Smooth muscle cell (in vitro differentiated cells): ENCODE measurements around the gene PPP2R5C. TPM values are rescaled to one million over a fixed set of nuclear protein-coding genes. Genes with fewer than 3 reads are reported as not detected.

Experiments used
- DNase-seq: peaks from one replicate; lab custom pipeline; 2025; ENCODE audit not compliant: unreplicated experiment; lab: John Stamatoyannopoulos, UW
- H2AFZ ChIP-seq: fragments of 200-600 bp; sonication (generic); 2 replicates; pipeline ENCODE4 v1.6.0; 2016; ENCODE audit warnings: antibody characterized with exemption, low read depth, mild to moderate bottlenecking
- H3F3A ChIP-seq: fragments of 200-600 bp; sonication (generic); 2 replicates; pipeline ENCODE4 v1.6.0; 2017; ENCODE audit warnings: antibody characterized with exemption, low read depth
- H3K27ac ChIP-seq: fragments of 200-600 bp; sonication (generic); 2 replicates; pipeline ENCODE4 v1.5.1; 2016; ENCODE audit warnings: low read depth, mild to moderate bottlenecking
- H3K27me3 ChIP-seq: fragments of 200-600 bp; sonication (generic); 2 replicates; pipeline ENCODE4 v1.6.1; 2016; ENCODE audit warnings: low read depth, mild to moderate bottlenecking
- H3K36me3 ChIP-seq: fragments of 200-600 bp; sonication (generic); 2 replicates; pipeline ENCODE4 v1.5.1; 2016; ENCODE audit warnings: low read depth
- H3K4me1 ChIP-seq: fragments of 200-600 bp; sonication (generic); 2 replicates; pipeline ENCODE4 v1.5.1; 2016; ENCODE audit warnings: low read depth
- H3K4me2 ChIP-seq: fragments of 200-600 bp; sonication (generic); 2 replicates; pipeline ENCODE4 v1.6.0; 2016; ENCODE audit warnings: mild to moderate bottlenecking
- H3K4me3 ChIP-seq: fragments of 200-600 bp; sonication (generic); 2 replicates; pipeline ENCODE4 v1.5.1; 2016; ENCODE audit warnings: mild to moderate bottlenecking
- H3K79me2 ChIP-seq: fragments of 200-600 bp; sonication (generic); 2 replicates; pipeline ENCODE4 v1.6.0; 2016; ENCODE audit warnings: low read depth, mild to moderate bottlenecking
- H3K9ac ChIP-seq: fragments of 200-600 bp; sonication (generic); 2 replicates; pipeline ENCODE4 v1.6.0; 2016; ENCODE audit warnings: low read depth
- H3K9me3 ChIP-seq: fragments of 200-600 bp; sonication (generic); replicated peaks from 2 replicates; pipeline ENCODE4 v1.5.1; 2016; ENCODE audit warnings: low read depth
- H4K20me1 ChIP-seq: fragments of 200-600 bp; sonication (generic); 2 replicates; pipeline ENCODE4 v1.6.0; 2016; ENCODE audit warnings: low read depth
- CTCF ChIP-seq: fragments of 200-600 bp; sonication (generic); IDR thresholded peaks from 2 replicates; pipeline ENCODE4 v1.5.1; 2017; ENCODE audit warnings: borderline replicate concordance, mild to moderate bottlenecking, antibody characterized with exemption; ENCODE audit not compliant: insufficient read depth, poor library complexity, severe bottlenecking
- WGBS: methylation state at CpG from one replicate; pipeline ENCODE4 v1.1.7; 2016; ENCODE audit warnings: low lambda C conversion rate; 5-methylcytosine and 5-hydroxymethylcytosine counted together
- polyA plus RNA-seq: library from polyadenylated mRNA; unstranded; fragments of >200 nt; fragmentation: Nextera tagmentation; extraction: Ambion mirVana; gene quantifications from 2 replicates; pipeline ENCODE4 v1.2.1, GENCODE V29; 2016
- total RNA-seq: library from RNA; depleted of rRNA; stranded (reverse); fragments of >200 nt; gene quantifications from 2 replicates; pipeline ENCODE4 v1.2.3, GENCODE V29; 2014

The PPP2R5C gene
- total and polyA plus RNA-seq, 2 experiments from 2014 or later, result 63.6 to 92.7 TPM

GRCh38 chr14:101840649-101841369 lies 79.3 kb downstream of the PPP2R5C start:
- Histone ChIP-seq H3K27ac (no peak overlapping the region), H3F3A (no peaks in the 10 kb centered on the region), H3K36me3 (no peaks in the 10 kb centered on the region), H3K79me2 (peaks cover 65% of the 10 kb centered on the region), H3K4me2 (no peak overlapping the region), H3K9me3 (no peaks in the 10 kb centered on the region), H3K4me1 (no peaks in the 10 kb centered on the region), H2AFZ (no peak overlapping the region), H3K9ac (no peak overlapping the region), H3K4me3 (no peak overlapping the region), H4K20me1 (peaks cover 99% of the 10 kb centered on the region), H3K27me3 (no peaks in the 10 kb centered on the region)
- TF ChIP-seq CTCF, result no peak
- DNase-seq, result no peak
- WGBS, result 88% methylated on average over 5 of the region's 5 CpGs

GRCh38 chr14:101843038-101843437 lies 81.5 kb downstream of the PPP2R5C start:
- H4K20me1 ChIP-seq, result peaks cover 98% of the 10 kb centered on the region
- WGBS, result 71% methylated on average over 3 of the region's 3 CpGs
- H3K4me3 ChIP-seq, result no peak overlapping the region
- H3K36me3 ChIP-seq, result no peaks in the 10 kb centered on the region
- peaks cover 66% of the 10 kb centered on the region for H3K79me2 ChIP-seq
- H3K4me2 ChIP-seq, result no peak overlapping the region
- H3K27ac ChIP-seq, result no peak overlapping the region
- no peak overlapping the region for H3K9ac ChIP-seq
- H3K4me1 ChIP-seq, result no peaks in the 10 kb centered on the region
- H2AFZ ChIP-seq, result no peak overlapping the region
- no peaks in the 10 kb centered on the region for H3F3A ChIP-seq
- no peak for DNase-seq
- H3K9me3 ChIP-seq, result no peaks in the 10 kb centered on the region
- no peaks in the 10 kb centered on the region for H3K27me3 ChIP-seq
- no peak for TF ChIP-seq CTCF

- H3K36me3 ChIP-seq, result no peaks in the 10 kb centered on the region
- WGBS, result 89% methylated on average over 7 of the region's 7 CpGs
- H3K4me2 ChIP-seq, result no peak overlapping the region
- no peak for DNase-seq
- peaks cover 98% of the 10 kb centered on the region for H4K20me1 ChIP-seq
- no peak overlapping the region for H2AFZ ChIP-seq
- H3K27ac ChIP-seq, result no peak overlapping the region
- peaks cover 67% of the 10 kb centered on the region for H3K79me2 ChIP-seq
- H3K9ac ChIP-seq, result no peak overlapping the region
- no peak for TF ChIP-seq CTCF
- no peaks in the 10 kb centered on the region for H3F3A ChIP-seq
- no peaks in the 10 kb centered on the region for H3K9me3 ChIP-seq
- no peaks in the 10 kb centered on the region for H3K4me1 ChIP-seq
- H3K4me3 ChIP-seq, result no peak overlapping the region
- H3K27me3 ChIP-seq, result no peaks in the 10 kb centered on the region
Observed at GRCh38 chr14:101843665-101844064, 82.2 kb downstream of the PPP2R5C start.

GRCh38 chr14:101844219-101844618 lies 82.7 kb downstream of the PPP2R5C start:
- no peak overlapping the region for H3K27ac ChIP-seq
- no peak overlapping the region for H3K4me2 ChIP-seq
- no peak for DNase-seq
- no peak for TF ChIP-seq CTCF
- no peaks in the 10 kb centered on the region for H3K27me3 ChIP-seq
- 96% methylated on average over 19 of the region's 19 CpGs for WGBS
- H2AFZ ChIP-seq, result no peak overlapping the region
- no peaks in the 10 kb centered on the region for H3K9me3 ChIP-seq
- H3K36me3 ChIP-seq, result no peaks in the 10 kb centered on the region
- no peaks in the 10 kb centered on the region for H3F3A ChIP-seq
- H3K79me2 ChIP-seq, result peaks cover 72% of the 10 kb centered on the region
- no peak overlapping the region for H3K4me3 ChIP-seq
- no peaks in the 10 kb centered on the region for H3K4me1 ChIP-seq
- no peak overlapping the region for H3K9ac ChIP-seq
- peaks cover 99% of the 10 kb centered on the region for H4K20me1 ChIP-seq
